Endodermal cell (in vitro differentiated cells): ENCODE measurements around the gene VPS37C. TPM values are rescaled to one million over a fixed set of nuclear protein-coding genes. Genes with fewer than 3 reads are reported as not detected.

Source experiments
- DNase-seq: peaks from one replicate; pipeline ENCODE4 v3.0.0-alpha.2; 2017
- H3K27ac ChIP-seq: 2 replicates; pipeline ENCODE4 v1.5.1; 2013; ENCODE audit warnings: mild to moderate bottlenecking, low read depth, low read length, moderate library complexity
- H3K27me3 ChIP-seq: 2 replicates; pipeline ENCODE4 v1.6.1; 2013; ENCODE audit warnings: mild to moderate bottlenecking, low read length, moderate library complexity; ENCODE audit not compliant: insufficient read depth, control insufficient read depth, poor library complexity, severe bottlenecking
- H3K36me3 ChIP-seq: 2 replicates; pipeline ENCODE4 v1.7.0; 2013; ENCODE audit warnings: mild to moderate bottlenecking, low read length, moderate library complexity; ENCODE audit not compliant: control insufficient read depth, insufficient read depth
- H3K4me1 ChIP-seq: one replicate; pipeline ENCODE4 v1.7.0; 2013; ENCODE audit warnings: low read length; ENCODE audit not compliant: control insufficient read depth, insufficient read depth
- H3K4me3 ChIP-seq: 2 replicates; pipeline ENCODE4 v1.5.1; 2013; ENCODE audit warnings: mild to moderate bottlenecking, low read length, moderate library complexity
- H3K9ac ChIP-seq: 2 replicates; pipeline ENCODE4 v1.6.1; 2013; ENCODE audit warnings: mild to moderate bottlenecking, low read length, moderate library complexity; ENCODE audit not compliant: poor library complexity, severe bottlenecking; ENCODE audit errors: extremely low read depth
- H3K9me3 ChIP-seq: 2 replicates; pipeline ENCODE4 v1.6.1; 2013; ENCODE audit warnings: mild to moderate bottlenecking, low read length, moderate library complexity; ENCODE audit not compliant: control insufficient read depth
- H3K27ac Mint-ChIP-seq: 2 replicates; pipeline ENCODE4 v1.8.0; 2020; ENCODE audit warnings: mixed read lengths
- H3K27me3 Mint-ChIP-seq: 2 replicates; pipeline ENCODE4 v1.8.0; 2021; ENCODE audit warnings: mild to moderate bottlenecking, mixed read lengths; ENCODE audit not compliant: insufficient read depth
- H3K36me3 Mint-ChIP-seq: 2 replicates; pipeline ENCODE4 v1.8.0; 2020; ENCODE audit warnings: low read depth, mixed read lengths
- H3K4me1 Mint-ChIP-seq: 2 replicates; pipeline ENCODE4 v1.8.0; 2020; ENCODE audit warnings: mixed read lengths
- H3K4me3 Mint-ChIP-seq: 2 replicates; pipeline ENCODE4 v1.8.0; 2020; ENCODE audit warnings: mild to moderate bottlenecking, moderate library complexity, mixed read lengths
- H3K9me3 Mint-ChIP-seq: 2 replicates; pipeline ENCODE4 v1.8.0; 2020; ENCODE audit warnings: mild to moderate bottlenecking, mixed read lengths
- WGBS, 2 experiments: methylation state at CpG; one replicate each; pipeline versions ENCODE4 v1.1.5 to v1.1.7; 2013; ENCODE audit warnings: missing lambda C conversion rate in 2 of 2, mixed read lengths in 1 of 2; ENCODE audit not compliant: insufficient coverage in 1 of 2, insufficient read length in 1 of 2; 5-methylcytosine and 5-hydroxymethylcytosine counted together
- total RNA-seq, 2 donors: library from RNA; stranded (reverse); fragmentation: NEBNext Ultra II Directional in 1 of 2; extraction: Animal tissue kit (Norgen Biotek cat#: 25700) in 1 of 2; gene quantifications; 2 replicates in 1 of 2; 3 replicates in 1 of 2; pipeline ENCODE4 v1.2.1, GENCODE V29; 2021
- TF ChIP-seq, protein P1 (sequence below): fragments of 200-600 bp; sonication (generic); conservative IDR thresholded peaks from 2 replicates; pipeline ENCODE4 v1.5.0; 2021; ENCODE audit warnings: antibody characterized with exemption, mild to moderate bottlenecking

VPS37C gene
- total RNA-seq, 2 donors from 2014 or later, result 23.9 to 26.7 TPM

- H3K4me1 Mint-ChIP-seq, result peaks cover 4% of the 10 kb centered on the region
- DNase-seq, result peak; percentile 41
- Histone ChIP-seq H3K4me3 (no peak overlapping the region), H3K4me1 (no peaks in the 10 kb centered on the region), H3K36me3 (no peaks in the 10 kb centered on the region), H3K27ac (no peak overlapping the region), H3K9me3 (peaks cover 9% of the 10 kb centered on the region), H3K9ac (no peak overlapping the region), H3K27me3 (no peaks in the 10 kb centered on the region)
- no peaks in the 10 kb centered on the region for H3K36me3 Mint-ChIP-seq
- H3K9me3 Mint-ChIP-seq, result peaks cover 28% of the 10 kb centered on the region
- peaks cover 2% of the 10 kb centered on the region for H3K27me3 Mint-ChIP-seq
- H3K27ac Mint-ChIP-seq, result no peak overlapping the region
- H3K4me3 Mint-ChIP-seq, result no peak overlapping the region
- 90 to 92% methylated on average over 8 to 12 of the region's 12 CpGs for WGBS, 2 experiments
- TF ChIP-seq, protein P1, sequence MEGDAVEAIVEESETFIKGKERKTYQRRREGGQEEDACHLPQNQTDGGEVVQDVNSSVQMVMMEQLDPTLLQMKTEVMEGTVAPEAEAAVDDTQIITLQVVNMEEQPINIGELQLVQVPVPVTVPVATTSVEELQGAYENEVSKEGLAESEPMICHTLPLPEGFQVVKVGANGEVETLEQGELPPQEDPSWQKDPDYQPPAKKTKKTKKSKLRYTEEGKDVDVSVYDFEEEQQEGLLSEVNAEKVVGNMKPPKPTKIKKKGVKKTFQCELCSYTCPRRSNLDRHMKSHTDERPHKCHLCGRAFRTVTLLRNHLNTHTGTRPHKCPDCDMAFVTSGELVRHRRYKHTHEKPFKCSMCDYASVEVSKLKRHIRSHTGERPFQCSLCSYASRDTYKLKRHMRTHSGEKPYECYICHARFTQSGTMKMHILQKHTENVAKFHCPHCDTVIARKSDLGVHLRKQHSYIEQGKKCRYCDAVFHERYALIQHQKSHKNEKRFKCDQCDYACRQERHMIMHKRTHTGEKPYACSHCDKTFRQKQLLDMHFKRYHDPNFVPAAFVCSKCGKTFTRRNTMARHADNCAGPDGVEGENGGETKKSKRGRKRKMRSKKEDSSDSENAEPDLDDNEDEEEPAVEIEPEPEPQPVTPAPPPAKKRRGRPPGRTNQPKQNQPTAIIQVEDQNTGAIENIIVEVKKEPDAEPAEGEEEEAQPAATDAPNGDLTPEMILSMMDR, result no peak
These were observed 70.7 kb downstream of the VPS37C start for GRCh38 chr11:61090521-61090920.

- Mint-ChIP-seq H3K9me3 (peaks cover 24% of the 10 kb centered on the region), H3K27ac (no peak overlapping the region), H3K4me1 (peaks cover 4% of the 10 kb centered on the region), H3K4me3 (no peak overlapping the region), H3K36me3 (no peaks in the 10 kb centered on the region), H3K27me3 (peaks cover 2% of the 10 kb centered on the region)
- H3K9ac ChIP-seq, result no peak overlapping the region
- no peaks in the 10 kb centered on the region for H3K27me3 ChIP-seq
- peaks cover 9% of the 10 kb centered on the region for H3K9me3 ChIP-seq
- TF ChIP-seq, protein P1, result no peak
- H3K4me1 ChIP-seq, result no peaks in the 10 kb centered on the region
- H3K36me3 ChIP-seq, result no peaks in the 10 kb centered on the region
- no peak for DNase-seq
- 91 to 92% methylated on average over 9 to 12 of the region's 12 CpGs for WGBS, 2 experiments
- H3K27ac ChIP-seq, result no peak overlapping the region
- no peak overlapping the region for H3K4me3 ChIP-seq
These were observed 71.3 kb downstream of the VPS37C start for GRCh38 chr11:61089806-61090491.

- WGBS, 2 experiments, result 71 to 88% methylated on average over 5 to 9 of the region's 9 CpGs
- no peak overlapping the region for H3K9ac ChIP-seq
- H3K4me1 ChIP-seq, result no peaks in the 10 kb centered on the region
- Mint-ChIP-seq H3K9me3 (peaks cover 3% of the 10 kb centered on the region), H3K27me3 (peaks cover 11% of the 10 kb centered on the region), H3K4me1 (peaks cover 4% of the 10 kb centered on the region), H3K4me3 (no peak overlapping the region), H3K36me3 (no peaks in the 10 kb centered on the region), H3K27ac (no peak overlapping the region)
- TF ChIP-seq, protein P1, result no peak
- DNase-seq, result no peak
- no peak overlapping the region for H3K4me3 ChIP-seq
- no peaks in the 10 kb centered on the region for H3K9me3 ChIP-seq
- H3K27ac ChIP-seq, result no peak overlapping the region
- H3K27me3 ChIP-seq, result no peaks in the 10 kb centered on the region
- H3K36me3 ChIP-seq, result no peaks in the 10 kb centered on the region
These were observed 73.7 kb downstream of the VPS37C start for GRCh38 chr11:61087426-61088119.
